Ovary (tissue), 3 donors: ENCODE data around the gene CTH.

Experiments
- CTCF ChIP-seq, 3 donors: fragments of 450-650 bp in 2 of 3; fragments of 200-600 bp in 1 of 3; IDR thresholded peaks; one replicate each; pipeline versions ENCODE4 v1.5.1 to v1.8.0; 2016 to 2022; ENCODE audit warnings: antibody characterized with exemption in 3 of 3, mild to moderate bottlenecking in 1 of 3
- EP300 ChIP-seq: sonication (generic); formaldehyde crosslinking; IDR thresholded peaks from one replicate; pipeline ENCODE4 v1.6.1; 2017; ENCODE audit warnings: antibody characterized with exemption
- POLR2A ChIP-seq: fragments of 450-650 bp; IDR thresholded peaks from one replicate; pipeline ENCODE4 v1.6.1; 2017; ENCODE audit warnings: antibody characterized with exemption, mild to moderate bottlenecking, moderate library complexity
- donor health status: DM: no; HTN: no; CAD: no.

- no peak for TF ChIP-seq CTCF (IDR thresholded peaks at IDR 0.05)
- no peak for TF ChIP-seq POLR2A
- TF ChIP-seq EP300, result no peak
Observed at GRCh38 chr1:70441392-70442035, 30.4 kb downstream of the CTH start.
